SU-DHL-6 (cell line): ENCODE measurements around the gene ELAVL2.

Experiments
- H2AFZ ChIP-seq: fragments of 200-600 bp; sonication (generic); 2 replicates; pipeline ENCODE4 v1.6.1; 2014; ENCODE audit warnings: low read depth, mild to moderate bottlenecking, moderate library complexity, mixed read lengths, antibody characterized with exemption, low read length; ENCODE audit not compliant: severe bottlenecking
- H3F3A ChIP-seq: fragments of 200-600 bp; shearing (Covaris generic); 2 replicates; pipeline ENCODE4 v1.6.0; 2016; ENCODE audit warnings: antibody characterized with exemption, mild to moderate bottlenecking; ENCODE audit not compliant: insufficient read depth
- H3K27ac ChIP-seq: fragments of 200-600 bp; sonication (generic); 2 replicates; pipeline ENCODE4 v1.5.1; 2016; ENCODE audit warnings: low read depth, mild to moderate bottlenecking, low read length, moderate library complexity, mixed read lengths
- H3K27me3 ChIP-seq: fragments of 200-600 bp; sonication (generic), shearing (Covaris generic); 2 replicates; pipeline ENCODE4 v1.6.0; 2014; ENCODE audit warnings: mild to moderate bottlenecking, low read length
- H3K36me3 ChIP-seq: fragments of 200-600 bp; sonication (generic); 2 replicates; pipeline ENCODE4 v1.6.1; 2014; ENCODE audit warnings: mild to moderate bottlenecking, low read length, mixed read lengths
- H3K4me2 ChIP-seq: fragments of 300-600, 200-600 bp; shearing (Covaris generic), sonication (generic); 2 replicates; pipeline ENCODE4 v1.6.0; 2014; ENCODE audit warnings: low read length, low read depth, mild to moderate bottlenecking; ENCODE audit not compliant: poor library complexity, severe bottlenecking
- H3K4me3 ChIP-seq: fragments of 200-600 bp; sonication (generic); 2 replicates; pipeline ENCODE4 v1.5.1; 2014; ENCODE audit warnings: antibody characterized with exemption, low read length, mild to moderate bottlenecking, mixed read lengths; ENCODE audit not compliant: insufficient read depth, poor library complexity, severe bottlenecking
- H3K79me2 ChIP-seq: fragments of 200-600 bp; sonication (generic); 2 replicates; pipeline ENCODE4 v1.6.1; 2014; ENCODE audit warnings: mild to moderate bottlenecking, low read length, moderate library complexity; ENCODE audit not compliant: insufficient read depth
- H3K9ac ChIP-seq: fragments of 200-600 bp; sonication (generic); 2 replicates; pipeline ENCODE4 v1.7.0; 2014; ENCODE audit warnings: mild to moderate bottlenecking, low read length
- H3K9me2 ChIP-seq: fragments of 200-600 bp; sonication (generic); replicated peaks from 2 replicates; pipeline ENCODE4 v1.6.1; 2014; ENCODE audit warnings: low read length; ENCODE audit not compliant: insufficient read depth
- H3K9me3 ChIP-seq: fragments of 200-600 bp; sonication (generic); 2 replicates; pipeline ENCODE4 v1.6.1; 2014; ENCODE audit warnings: low read length, mixed read lengths; ENCODE audit not compliant: insufficient read depth
- H4K20me1 ChIP-seq: fragments of 200-600 bp; sonication (generic); 2 replicates; pipeline ENCODE4 v1.6.1; 2014; ENCODE audit warnings: low read depth, mild to moderate bottlenecking, antibody characterized with exemption, low read length, moderate library complexity, mixed read lengths
- EZH2phosphoT487 ChIP-seq: fragments of 200-600 bp; sonication (generic), shearing (Covaris generic); conservative IDR thresholded peaks from 2 replicates; pipeline ENCODE4 v1.6.1; 2018; ENCODE audit warnings: mild to moderate bottlenecking, antibody characterized with exemption, low read length, moderate library complexity, mixed read lengths
- TF ChIP-seq, protein P1 (sequence below): fragments of 200-600 bp; sonication (generic); IDR thresholded peaks from one replicate; pipeline ENCODE4 v1.5.1; 2017; ENCODE audit warnings: antibody characterized with exemption, mild to moderate bottlenecking, low read length, moderate library complexity; ENCODE audit not compliant: insufficient read depth, poor library complexity, severe bottlenecking

ELAVL2 gene

DNA sequence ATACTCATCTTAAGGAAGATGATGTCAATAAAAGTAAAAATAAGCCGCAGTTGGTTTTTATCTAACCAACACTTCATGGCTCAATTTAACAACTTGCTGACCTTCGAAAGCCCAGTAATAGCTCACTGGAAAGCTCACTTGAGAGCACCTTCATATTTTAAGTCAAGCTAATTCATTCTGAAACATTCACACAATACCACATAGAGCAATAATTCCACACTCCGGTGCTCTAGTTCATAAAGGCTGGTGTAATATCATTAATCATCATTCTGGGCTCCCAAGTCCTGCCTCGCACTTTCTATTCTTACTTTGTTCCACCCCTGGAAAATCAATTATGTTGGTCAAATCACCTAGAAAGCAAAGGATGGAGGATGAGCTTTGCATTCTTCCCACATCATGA lies 74.4 kb downstream of the ELAVL2 start:
- no peaks in the 10 kb centered on the region for H3K36me3 ChIP-seq
- no peak for TF ChIP-seq EZH2phosphoT487
- TF ChIP-seq, protein P1, sequence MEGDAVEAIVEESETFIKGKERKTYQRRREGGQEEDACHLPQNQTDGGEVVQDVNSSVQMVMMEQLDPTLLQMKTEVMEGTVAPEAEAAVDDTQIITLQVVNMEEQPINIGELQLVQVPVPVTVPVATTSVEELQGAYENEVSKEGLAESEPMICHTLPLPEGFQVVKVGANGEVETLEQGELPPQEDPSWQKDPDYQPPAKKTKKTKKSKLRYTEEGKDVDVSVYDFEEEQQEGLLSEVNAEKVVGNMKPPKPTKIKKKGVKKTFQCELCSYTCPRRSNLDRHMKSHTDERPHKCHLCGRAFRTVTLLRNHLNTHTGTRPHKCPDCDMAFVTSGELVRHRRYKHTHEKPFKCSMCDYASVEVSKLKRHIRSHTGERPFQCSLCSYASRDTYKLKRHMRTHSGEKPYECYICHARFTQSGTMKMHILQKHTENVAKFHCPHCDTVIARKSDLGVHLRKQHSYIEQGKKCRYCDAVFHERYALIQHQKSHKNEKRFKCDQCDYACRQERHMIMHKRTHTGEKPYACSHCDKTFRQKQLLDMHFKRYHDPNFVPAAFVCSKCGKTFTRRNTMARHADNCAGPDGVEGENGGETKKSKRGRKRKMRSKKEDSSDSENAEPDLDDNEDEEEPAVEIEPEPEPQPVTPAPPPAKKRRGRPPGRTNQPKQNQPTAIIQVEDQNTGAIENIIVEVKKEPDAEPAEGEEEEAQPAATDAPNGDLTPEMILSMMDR, result no peak

DNA sequence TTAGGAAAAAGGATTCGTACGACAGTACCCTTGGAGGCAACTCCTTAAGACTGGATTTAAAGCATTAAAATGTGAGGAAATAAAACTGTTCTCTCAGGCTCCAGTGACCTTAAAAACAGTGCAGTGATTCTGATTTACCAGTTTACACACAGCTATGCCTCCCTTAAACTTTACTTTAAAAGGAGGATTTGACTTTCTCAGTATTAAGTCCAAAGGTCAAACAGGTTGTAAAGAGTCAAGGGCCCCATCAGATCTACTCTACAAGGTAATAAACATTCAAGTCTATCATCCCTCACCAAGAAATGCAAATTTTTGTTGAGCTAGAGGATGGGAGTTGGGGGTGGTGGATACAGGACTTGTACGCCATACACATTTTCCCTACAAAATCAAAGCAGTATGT lies 75.2 kb downstream of the ELAVL2 start:
- Histone ChIP-seq H3K4me3 (no peak overlapping the region), H3K9ac (no peak overlapping the region), H4K20me1 (no peaks in the 10 kb centered on the region), H3K9me2 (no peaks in the 10 kb centered on the region), H3F3A (no peaks in the 10 kb centered on the region), H3K27ac (no peak overlapping the region), H3K79me2 (no peaks in the 10 kb centered on the region), H2AFZ (no peak overlapping the region), H3K4me2 (no peak overlapping the region), H3K27me3 (no peaks in the 10 kb centered on the region), H3K9me3 (no peaks in the 10 kb centered on the region), H3K36me3 (no peaks in the 10 kb centered on the region)
- no peak for TF ChIP-seq EZH2phosphoT487
- TF ChIP-seq, protein P1, result no peak

More for the DNA sequence above, 74.4 kb downstream of the ELAVL2 start:
- Histone ChIP-seq H3K9me2 (no peaks in the 10 kb centered on the region), H3K4me3 (no peak overlapping the region), H3K79me2 (no peaks in the 10 kb centered on the region), H3K9me3 (no peaks in the 10 kb centered on the region), H3K4me2 (no peak overlapping the region), H3K9ac (no peak overlapping the region), H3K27me3 (no peaks in the 10 kb centered on the region), H4K20me1 (no peaks in the 10 kb centered on the region), H3F3A (no peaks in the 10 kb centered on the region), H3K27ac (no peak overlapping the region), H2AFZ (no peak overlapping the region)

DNA sequence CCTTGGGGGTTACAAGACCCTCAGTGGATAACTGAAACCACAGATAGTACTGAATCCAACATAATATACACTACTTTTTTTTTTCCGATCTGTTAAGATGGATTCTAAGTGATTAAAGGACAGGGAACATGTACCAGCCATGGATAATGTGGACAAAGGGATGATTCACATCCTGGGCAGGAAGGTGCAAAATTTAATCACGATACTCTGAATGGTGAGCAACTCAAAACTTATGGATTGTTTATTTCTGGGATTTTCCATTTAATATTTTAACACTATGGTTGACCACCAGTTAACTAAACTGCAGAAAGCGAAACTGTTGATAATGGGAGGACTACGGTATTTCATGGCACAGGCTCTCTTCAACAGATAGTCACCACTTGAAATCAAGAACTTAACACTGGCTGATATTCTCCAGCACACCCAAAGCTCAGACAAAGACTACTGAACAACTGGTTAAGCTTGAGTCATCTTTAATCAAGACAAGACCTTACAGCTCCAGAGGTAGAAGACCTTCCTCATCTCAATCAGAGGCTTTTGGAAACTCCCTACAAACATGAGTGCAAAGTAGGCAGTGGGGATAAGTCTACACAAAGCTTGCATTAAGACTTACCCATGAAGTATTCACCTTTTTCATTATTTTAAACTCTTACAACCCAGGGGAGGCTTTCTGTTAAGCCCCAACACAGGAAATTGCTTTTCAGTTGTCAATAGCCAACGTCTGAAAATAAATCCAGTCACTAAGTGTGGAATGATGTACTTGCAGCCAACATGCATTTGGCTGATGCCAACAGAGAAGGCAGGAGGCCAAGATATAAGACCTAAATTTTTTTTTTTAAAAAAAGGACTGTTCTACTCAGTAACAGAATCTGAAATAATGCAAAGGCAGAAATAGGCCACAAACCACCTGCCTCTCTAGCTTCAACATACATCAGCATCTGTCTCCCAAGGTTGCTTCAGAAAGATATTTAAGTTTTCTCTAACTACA lies 78.7 kb downstream of the ELAVL2 start:
- no peak for TF ChIP-seq EZH2phosphoT487
- TF ChIP-seq, protein P1, result no peak
- Histone ChIP-seq H3K9ac (no peak overlapping the region), H3K27ac (no peak overlapping the region), H3K9me3 (no peaks in the 10 kb centered on the region), H3K79me2 (no peaks in the 10 kb centered on the region), H4K20me1 (no peaks in the 10 kb centered on the region), H2AFZ (no peak overlapping the region), H3K4me3 (no peak overlapping the region), H3K36me3 (no peaks in the 10 kb centered on the region), H3K9me2 (no peaks in the 10 kb centered on the region), H3F3A (no peaks in the 10 kb centered on the region), H3K4me2 (no peak overlapping the region), H3K27me3 (no peaks in the 10 kb centered on the region)
